ENCODE data around the gene CISD3.

The CISD3 gene

GRCh38 chr17:38779965-38780752, 50.0 kb downstream of the CISD3 start:
- no peak for DNase-seq

- DNase-seq = no peak
These were observed 53.1 kb downstream of the CISD3 start for GRCh38 chr17:38783227-38783626.
